GM19372 (cell line): Measurements from ENCODE around the gene GPR42.
"Not testable (repeated sequence)": the region's sequence is repeated elsewhere in the genome, so short reads cannot be mapped to it uniquely, and the experiment has no call there.

Source experiments
- ATAC-seq: cut with Tn5 transposase; IDR thresholded peaks from one replicate; pipeline ENCODE4 v1.9.1; 2021; ENCODE audit warnings: mild to moderate bottlenecking, low read depth, moderate library complexity; ENCODE audit not compliant: unreplicated experiment

The GPR42 gene

GRCh38 chr19:35392742-35393715, 22.2 kb downstream of the GPR42 start:
- no peak for ATAC-seq

- no peak for ATAC-seq
Observed at GRCh38 chr19:35395382-35396199, 24.7 kb downstream of the GPR42 start.

- ATAC-seq: no peak
Observed at GRCh38 chr19:35396240-35396885, 25.5 kb downstream of the GPR42 start.

GRCh38 chr19:35397064-35397463, 26.2 kb downstream of the GPR42 start:
- no peak for ATAC-seq

- no peak for ATAC-seq
Observed at GRCh38 chr19:35398570-35398969, 27.7 kb downstream of the GPR42 start.

- no peak for ATAC-seq
Observed at GRCh38 chr19:35399231-35399630, 28.4 kb downstream of the GPR42 start.

- no peak for ATAC-seq
Observed at GRCh38 chr19:35399948-35400772, 29.3 kb downstream of the GPR42 start.

- no peak for ATAC-seq
Observed at GRCh38 chr19:35400773-35401100, 29.9 kb downstream of the GPR42 start.

GRCh38 chr19:35401416-35401815, 30.5 kb downstream of the GPR42 start:
- ATAC-seq: not testable (repeated sequence)

- no peak for ATAC-seq
Observed at GRCh38 chr19:35403116-35403760, 32.4 kb downstream of the GPR42 start.

- peak; percentile 67 for ATAC-seq
Observed at GRCh38 chr19:35404879-35405622, 34.2 kb downstream of the GPR42 start.

- no peak for ATAC-seq
Observed at GRCh38 chr19:35407619-35408018, 36.8 kb downstream of the GPR42 start.

GRCh38 chr19:35408284-35409171, 37.7 kb downstream of the GPR42 start:
- ATAC-seq: peak; percentile 55

- no peak for ATAC-seq
Observed at GRCh38 chr19:35409191-35409590, 38.3 kb downstream of the GPR42 start.

- ATAC-seq: no peak
Observed at GRCh38 chr19:35410487-35410886, 39.6 kb downstream of the GPR42 start.

- no peak for ATAC-seq
Observed at GRCh38 chr19:35414442-35414841, 43.6 kb downstream of the GPR42 start.

- no peak for ATAC-seq
Observed at GRCh38 chr19:35416331-35416730, 45.5 kb downstream of the GPR42 start.

GRCh38 chr19:35417278-35417677, 46.4 kb downstream of the GPR42 start:
- ATAC-seq: no peak
